Naive thymus-derived CD4-positive, alpha-beta T cell (primary cell): ENCODE data around the gene PLAGL1. TPM values are rescaled to one million over a fixed set of nuclear protein-coding genes. Genes with fewer than 3 reads are reported as not detected.

Source experiments
- ATAC-seq: fragments of 150-1000 bp; cut with Tn5 transposase; 2 replicates; pipeline ENCODE4 v1.10.0; 2021; ENCODE audit warnings: mild to moderate bottlenecking, moderate library complexity
- CTCF ChIA-PET: fragments of 350-600 bp; sonication (Branson Sonifier 250); formaldehyde crosslinking; loops from one replicate; lab custom pipeline; 2021; ENCODE audit warnings: antibody characterized with exemption; lab: Charles Lee
- POLR2A ChIA-PET: fragments of 350-600 bp; sonication (Branson Sonifier 250); formaldehyde crosslinking; loops from one replicate; lab custom pipeline; 2021; ENCODE audit warnings: antibody characterized with exemption, inconsistent platforms; lab: Charles Lee
- DNase-seq, 9 donors: peaks; one replicate each; pipeline versions ENCODE4 v3.0.0 to v3.0.0-alpha.2; 2020 to 2022; ENCODE audit warnings: mixed read lengths in 1 of 9
- H3K27ac ChIP-seq: one replicate; pipeline ENCODE4 v1.7.0; 2013; ENCODE audit warnings: mild to moderate bottlenecking, low read depth, low read length, moderate library complexity
- H3K27me3 ChIP-seq, 2 donors: one replicate each; pipeline ENCODE4 v1.7.0; 2013; ENCODE audit warnings: low read length in 2 of 2, mild to moderate bottlenecking in 2 of 2, moderate library complexity in 2 of 2; ENCODE audit not compliant: control insufficient read depth in 2 of 2, insufficient read depth in 2 of 2
- H3K36me3 ChIP-seq, 3 experiments: 1 replicate in 2 of 3; 2 replicates in 1 of 3; pipeline ENCODE4 v1.7.0; 2013; ENCODE audit warnings: low read length in 3 of 3, mild to moderate bottlenecking in 3 of 3, moderate library complexity in 1 of 3; ENCODE audit not compliant: insufficient read depth in 3 of 3, control insufficient read depth in 2 of 3
- H3K4me1 ChIP-seq, 2 donors: one replicate each; pipeline ENCODE4 v1.7.0; 2013; ENCODE audit warnings: low read length in 2 of 2, mild to moderate bottlenecking in 2 of 2, moderate library complexity in 1 of 2; ENCODE audit not compliant: control insufficient read depth in 2 of 2, insufficient read depth in 2 of 2
- H3K4me3 ChIP-seq: 2 replicates; pipeline ENCODE4 v1.7.0; 2013; ENCODE audit warnings: mild to moderate bottlenecking, low read length
- H3K9me3 ChIP-seq, 3 experiments: 1 replicate in 2 of 3; 2 replicates in 1 of 3; pipeline ENCODE4 v1.7.0; 2013; ENCODE audit warnings: low read length in 3 of 3; ENCODE audit not compliant: control insufficient read depth in 2 of 3
- H3K27ac Mint-ChIP-seq, 9 donors: one replicate each; pipeline ENCODE4 v1.8.0; 2020 to 2022; ENCODE audit warnings: mixed read lengths in 9 of 9, mild to moderate bottlenecking in 8 of 9, moderate library complexity in 5 of 9, inconsistent platforms in 2 of 9
- H3K27me3 Mint-ChIP-seq, 5 donors: one replicate each; pipeline ENCODE4 v1.8.0; 2021 to 2022; ENCODE audit warnings: mixed read lengths in 5 of 5, mild to moderate bottlenecking in 1 of 5
- H3K36me3 Mint-ChIP-seq, 5 donors: one replicate each; pipeline ENCODE4 v1.8.0; 2020 to 2022; ENCODE audit warnings: mixed read lengths in 5 of 5, mild to moderate bottlenecking in 3 of 5, inconsistent platforms in 1 of 5
- H3K4me1 Mint-ChIP-seq, 7 donors: one replicate each; pipeline ENCODE4 v1.8.0; 2020 to 2022; ENCODE audit warnings: mixed read lengths in 7 of 7, mild to moderate bottlenecking in 3 of 7, inconsistent platforms in 1 of 7
- H3K4me3 Mint-ChIP-seq, 10 donors: one replicate each; pipeline ENCODE4 v1.8.0; 2020 to 2022; ENCODE audit warnings: mild to moderate bottlenecking in 10 of 10, mixed read lengths in 10 of 10, moderate library complexity in 6 of 10, inconsistent platforms in 2 of 10
- H3K9me3 Mint-ChIP-seq, 11 donors: one replicate each; pipeline ENCODE4 v1.8.0; 2020 to 2022; ENCODE audit warnings: mixed read lengths in 11 of 11, mild to moderate bottlenecking in 4 of 11, inconsistent platforms in 1 of 11, moderate library complexity in 1 of 11
- intact Hi-C, 2 donors: fragments of 100-400 bp; cut with micrococcal nuclease; formaldehyde crosslinking; loops; one replicate each; pipeline ENCODE4 v1.15.1; 2023
- polyA plus RNA-seq, 2 donors: library from polyadenylated mRNA; unstranded; fragments of 300-500 nt; fragmentation: Illumina TruSeq; gene quantifications; one replicate each; pipeline ENCODE4 v1.2.3, GENCODE V29; 2021
- total RNA-seq, 6 experiments: library from RNA in 5 of 6; stranded (reverse) in 5 of 6; gene quantifications; 1 replicate in 5 of 6; 2 replicates in 1 of 6; pipeline ENCODE4 v1.2.3 and lab custom pipeline; 2021 to 2026

The PLAGL1 gene
- total RNA-seq (10 to 100 TPM in 1 of 5 experiments, 1 to 10 TPM in 4; 4.0 to 11.2 (median 4.5) TPM), polyA plus RNA-seq (1 to 10 TPM in 1 of 2 donors, under 1 TPM in 1; 0.94 to 2.0 TPM), total RNA-seq (lab: John Stamatoyannopoulos, UW) (1.5 reads per million, percentile 4 among the genes with 10 or more reads in this experiment)

- ATAC-seq (peak; percentile 81), DNase-seq (peak in 5 of 9 donors; percentile 1 to 40 (median 10))
- Mint-ChIP-seq H3K27me3 (peaks cover 12 to 53% (median 29%) of the 10 kb centered on the region in 5 donors), H3K4me3 (peak within 1 kb of the TSS; percentile 48 to 79 (median 64)), H3K36me3 (peaks cover 0 to 3% (median 0%) of the 10 kb centered on the region in 5 donors), H3K9me3 (peaks cover 0 to 2% (median 0%) of the 10 kb centered on the region in 11 donors), H3K27ac (no peak within 1 kb of the TSS), H3K4me1 (peaks cover 0 to 11% (median 4%) of the 10 kb centered on the region in 7 donors)
- Histone ChIP-seq H3K9me3 (no peaks in the 10 kb centered on the region), H3K4me3 (no peak within 1 kb of the TSS), H3K36me3 (no peaks in the 10 kb centered on the region), H3K27ac (no peak within 1 kb of the TSS), H3K27me3 (peaks cover 0 to 6% of the 10 kb centered on the region in 2 donors), H3K4me1 (no peaks in the 10 kb centered on the region)
- intact Hi-C loops = loop anchor here in 1 of 2 donors (10.0 kb wide), 1 partner anchor 163 kb away; the partner anchor contains the start of gene LTV1
- POLR2A ChIA-PET = no interaction called here
- CTCF ChIA-PET = no interaction called here
Observed at GRCh38 chr6:144008120-144008811, at the start of gene PLAGL1. Gene PLAGL1 (minus strand): TSS chr6:144008259. CDS start chr6:143948136, 60,123 bp downstream.

DNA sequence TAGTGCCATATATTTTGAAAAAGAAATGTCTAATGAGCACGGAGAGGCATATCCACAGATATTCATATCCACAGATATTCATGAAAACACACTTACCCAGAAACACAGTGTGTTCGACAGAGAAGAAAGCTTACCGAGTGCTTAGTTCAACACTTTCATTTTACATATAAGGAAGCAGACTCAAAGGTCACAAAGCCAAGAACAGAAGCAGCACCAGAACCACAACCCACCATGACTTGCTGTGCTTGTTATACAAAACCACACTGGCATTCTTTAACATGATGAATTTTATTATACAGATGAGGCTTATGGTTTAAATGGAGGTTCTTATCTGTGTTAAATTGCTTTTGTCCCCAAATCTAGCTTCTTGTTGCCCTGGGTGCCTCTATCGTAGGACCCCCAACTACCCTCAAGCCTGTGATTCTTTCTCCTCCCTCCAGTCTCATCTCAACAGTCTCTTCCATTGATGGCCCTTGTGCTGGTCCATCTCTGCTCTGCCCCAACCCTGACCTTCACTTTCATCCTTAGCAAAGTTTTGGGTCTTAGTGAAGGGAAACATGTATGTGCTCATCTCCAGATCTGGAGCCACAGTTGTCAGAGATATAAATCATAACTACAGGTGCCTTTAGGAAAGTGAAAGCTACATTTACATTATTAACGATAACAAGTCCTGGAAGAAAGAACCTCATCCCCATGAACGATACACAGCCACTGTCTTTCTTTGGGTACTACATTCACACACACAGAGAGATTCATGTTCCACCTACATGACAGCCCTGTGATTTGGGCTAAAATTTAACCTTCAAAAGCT, 47.3 kb upstream of the PLAGL1 start:
- POLR2A ChIA-PET = interaction anchor here (0.5 to 4.7 kb wide), 6 partner anchors 9 to 602 kb away, joined by 3 to 69 read pairs (median 6); partner anchors contain the start of gene SF3B5
- peak in 7 of 9 donors; percentile 49 to 76 (median 66) for DNase-seq

DNA sequence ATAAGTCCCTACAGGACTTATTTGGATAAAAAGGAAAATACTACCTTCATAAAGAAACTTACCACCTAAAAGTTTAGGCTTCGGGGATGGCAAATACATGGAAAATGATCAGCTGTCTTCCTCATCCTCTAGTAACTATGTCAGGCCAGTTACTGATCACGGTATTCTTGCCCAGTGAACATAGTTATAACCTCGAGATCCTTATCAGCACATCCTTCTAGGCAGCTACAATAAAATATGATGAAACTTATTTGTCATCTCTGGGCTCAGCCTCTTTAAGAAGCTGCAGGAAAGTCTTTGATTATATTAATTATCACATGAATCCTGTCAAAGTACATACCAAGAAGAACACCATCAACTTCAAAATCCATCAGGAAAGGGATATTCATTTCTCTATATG, 45.5 kb upstream of the PLAGL1 start:
- Histone ChIP-seq H3K4me3 (no peak overlapping the region), H3K36me3 (no peaks in the 10 kb centered on the region), H3K27ac (no peak overlapping the region), H3K4me1 (peaks cover 12 to 23% of the 10 kb centered on the region in 2 donors), H3K27me3 (no peaks in the 10 kb centered on the region), H3K9me3 (no peaks in the 10 kb centered on the region)
- ATAC-seq (no peak), DNase-seq (no peak)
- Mint-ChIP-seq H3K4me1 (peaks cover 26 to 42% (median 31%) of the 10 kb centered on the region in 7 donors), H3K36me3 (peaks cover 0 to 24% (median 4%) of the 10 kb centered on the region in 5 donors), H3K27me3 (peaks cover 0 to 6% (median 0%) of the 10 kb centered on the region in 5 donors), H3K27ac (peak overlapping the region in 3 of 9 donors; percentile 21 to 78 (median 33)), H3K9me3 (peaks cover 0 to 8% (median 0%) of the 10 kb centered on the region in 11 donors), H3K4me3 (no peak overlapping the region)
- ChIA-PET POLR2A (interaction anchor here (4.7 kb wide), 1 partner anchor 11 kb away, joined by 69 read pairs; no protein-coding TSS in a partner anchor), CTCF (no interaction called here)
- intact Hi-C loops = no loop called here

More for the DNA sequence above, 47.3 kb upstream of the PLAGL1 start:
- Mint-ChIP-seq H3K27me3 (no peaks in the 10 kb centered on the region), H3K4me3 (peak overlapping the region; percentile 74 to 93 (median 87)), H3K9me3 (peaks cover 0 to 3% (median 0%) of the 10 kb centered on the region in 11 donors), H3K36me3 (peaks cover 0 to 11% (median 0%) of the 10 kb centered on the region in 5 donors), H3K4me1 (peaks cover 24 to 42% (median 31%) of the 10 kb centered on the region in 7 donors), H3K27ac (peak overlapping the region; percentile 78 to 99 (median 93))
- Histone ChIP-seq H3K9me3 (no peaks in the 10 kb centered on the region), H3K36me3 (no peaks in the 10 kb centered on the region), H3K4me3 (peak overlapping the region; percentile 52), H3K27me3 (no peaks in the 10 kb centered on the region), H3K27ac (peak overlapping the region; percentile 66), H3K4me1 (peaks cover 12 to 23% of the 10 kb centered on the region in 2 donors)
- ATAC-seq = peak; percentile 96
- CTCF ChIA-PET = interaction anchor here (1.0 kb wide), 1 partner anchor 9 kb away, joined by 3 read pairs; no protein-coding TSS in a partner anchor
- intact Hi-C loops = loop anchor here (1.0 to 2.0 kb wide), 6 partner anchors 8 to 213 kb away; partner anchors contain the start of genes SF3B5 (in 2 of the 2), LTV1 (in 1 of the 2) and STX11 (in 1 of the 2)

DNA sequence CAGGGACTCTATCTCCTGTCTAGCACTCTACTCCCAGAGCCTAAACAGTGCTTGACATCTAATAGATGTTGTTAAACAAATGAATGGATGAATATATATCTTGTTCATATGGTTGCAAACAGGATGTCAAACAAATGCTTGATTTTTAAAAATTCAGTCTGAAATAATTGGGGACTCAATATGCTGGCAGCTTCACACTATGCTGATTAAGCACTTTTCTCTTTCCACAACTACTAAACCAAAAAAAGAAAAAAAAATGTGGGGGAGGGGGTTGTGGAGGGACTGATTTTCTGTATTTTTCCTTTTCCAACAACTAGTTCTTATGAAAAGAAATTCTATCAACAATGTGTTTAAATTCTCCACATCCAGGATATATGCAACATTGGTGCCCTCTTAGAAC, 44.4 kb upstream of the PLAGL1 start:
- no peaks in the 10 kb centered on the region for H3K9me3 ChIP-seq
- H3K36me3 ChIP-seq = no peaks in the 10 kb centered on the region
- H3K4me3 ChIP-seq = no peak overlapping the region
- intact Hi-C loops = no loop called here
- ChIA-PET POLR2A (interaction anchor here (4.7 kb wide), 1 partner anchor 12 kb away, joined by 69 read pairs; no protein-coding TSS in a partner anchor), CTCF (no interaction called here)
- no peaks in the 10 kb centered on the region for H3K27me3 ChIP-seq
- Mint-ChIP-seq H3K27ac (no peak overlapping the region), H3K27me3 (peaks cover 0 to 6% (median 0%) of the 10 kb centered on the region in 5 donors), H3K36me3 (peaks cover 0 to 28% (median 4%) of the 10 kb centered on the region in 5 donors), H3K4me3 (no peak overlapping the region), H3K4me1 (peaks cover 27 to 42% (median 31%) of the 10 kb centered on the region in 7 donors), H3K9me3 (peaks cover 0 to 15% (median 0%) of the 10 kb centered on the region in 11 donors)
- DNase-seq = no peak
- no peak overlapping the region for H3K27ac ChIP-seq
- H3K4me1 ChIP-seq = peaks cover 12 to 23% of the 10 kb centered on the region in 2 donors
- ATAC-seq = no peak

DNA sequence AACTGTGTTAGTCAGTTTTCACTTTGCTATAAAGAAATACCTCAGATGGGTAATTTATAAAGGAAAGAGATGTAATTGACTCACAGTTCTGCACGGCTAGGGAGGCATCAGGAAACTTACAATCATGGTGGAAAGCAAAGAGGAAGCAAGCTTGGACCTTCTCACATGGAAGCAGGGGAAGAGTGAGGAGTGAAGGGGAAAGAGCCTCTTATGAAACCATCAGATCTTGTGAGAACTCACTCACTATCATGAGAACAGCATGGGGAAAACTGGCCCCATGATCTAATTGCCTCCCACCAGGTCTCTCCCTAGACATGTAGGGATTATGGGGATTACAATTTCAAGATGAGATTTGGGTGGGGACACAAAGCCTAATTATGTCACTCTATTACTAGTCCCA, 41.3 kb upstream of the PLAGL1 start:
- H3K4me1 ChIP-seq = peaks cover 0 to 11% of the 10 kb centered on the region in 2 donors
- POLR2A ChIA-PET = interaction anchor here (0.6 kb wide), 1 partner anchor 468 kb away, joined by 3 read pairs; no protein-coding TSS in a partner anchor
- CTCF ChIA-PET = no interaction called here
- DNase-seq (no peak), ATAC-seq (no peak)
- peaks cover 0 to 15% (median 0%) of the 10 kb centered on the region in 11 donors for H3K9me3 Mint-ChIP-seq
- no peak overlapping the region for H3K27ac ChIP-seq
- no peaks in the 10 kb centered on the region for H3K9me3 ChIP-seq
- H3K4me3 ChIP-seq = no peak overlapping the region
- H3K27me3 ChIP-seq = no peaks in the 10 kb centered on the region
- no peaks in the 10 kb centered on the region for H3K36me3 ChIP-seq
- H3K36me3 Mint-ChIP-seq = peaks cover 0 to 31% (median 6%) of the 10 kb centered on the region in 5 donors
- no peak overlapping the region for H3K4me3 Mint-ChIP-seq
- intact Hi-C loops = no loop called here
- H3K4me1 Mint-ChIP-seq = peaks cover 4 to 19% (median 11%) of the 10 kb centered on the region in 7 donors
- no peak overlapping the region for H3K27ac Mint-ChIP-seq
- peaks cover 0 to 6% (median 0%) of the 10 kb centered on the region in 5 donors for H3K27me3 Mint-ChIP-seq

- Histone ChIP-seq H3K27ac (no peak overlapping the region), H3K36me3 (no peaks in the 10 kb centered on the region), H3K4me3 (no peak overlapping the region), H3K4me1 (no peaks in the 10 kb centered on the region), H3K27me3 (no peaks in the 10 kb centered on the region), H3K9me3 (no peaks in the 10 kb centered on the region)
- Mint-ChIP-seq H3K27me3 (peaks cover 0 to 6% (median 0%) of the 10 kb centered on the region in 5 donors), H3K9me3 (peaks cover 0 to 15% (median 0%) of the 10 kb centered on the region in 11 donors), H3K27ac (no peak overlapping the region), H3K4me3 (no peak overlapping the region), H3K4me1 (peaks cover 0 to 8% (median 3%) of the 10 kb centered on the region in 7 donors), H3K36me3 (peaks cover 0 to 29% (median 6%) of the 10 kb centered on the region in 5 donors)
- DNase-seq (no peak), ATAC-seq (no peak)
- ChIA-PET CTCF (interaction anchor here (1.1 to 1.4 kb wide), 2 partner anchors 17 to 35 kb away, joined by 3 read pairs; no protein-coding TSS in a partner anchor), POLR2A (no interaction called here)
- intact Hi-C loops = no loop called here
Observed at GRCh38 chr6:144047688-144048087, 39.6 kb upstream of the PLAGL1 start.
